Amniotic stem cell (primary cell): ENCODE results near the gene METTL2B.
"Not testable (repeated sequence)": the region's sequence is repeated elsewhere in the genome, so short reads cannot be mapped to it uniquely, and the experiment has no call there.

ENCODE experiments used
- DNase-seq: peaks from one replicate; lab custom pipeline; 2025; lab: John Stamatoyannopoulos, UW

Gene METTL2B

GRCh38 chr7:128523932-128524524, 47.5 kb downstream of the METTL2B start:
- not testable (repeated sequence) for DNase-seq

GRCh38 chr7:128525584-128525983, 49.0 kb downstream of the METTL2B start:
- not testable (repeated sequence) for DNase-seq

- DNase-seq = not testable (repeated sequence)
Observed at GRCh38 chr7:128526062-128526466, 49.5 kb downstream of the METTL2B start.

- not testable (repeated sequence) for DNase-seq
Observed at GRCh38 chr7:128529191-128529590, 52.6 kb downstream of the METTL2B start.

GRCh38 chr7:128530121-128530854, 53.7 kb downstream of the METTL2B start:
- not testable (repeated sequence) for DNase-seq

GRCh38 chr7:128530855-128531104, 54.2 kb downstream of the METTL2B start:
- no peak for DNase-seq

- peak; percentile 55 for DNase-seq
Observed at GRCh38 chr7:128531105-128531954, 54.8 kb downstream of the METTL2B start.

- DNase-seq = not testable (repeated sequence)
Observed at GRCh38 chr7:128531955-128532478, 55.5 kb downstream of the METTL2B start.

GRCh38 chr7:128532956-128533355, 56.4 kb downstream of the METTL2B start:
- not testable (repeated sequence) for DNase-seq

GRCh38 chr7:128537410-128537809, 60.9 kb downstream of the METTL2B start:
- not testable (repeated sequence) for DNase-seq

GRCh38 chr7:128542530-128542929, 66.0 kb downstream of the METTL2B start:
- DNase-seq = not testable (repeated sequence)

GRCh38 chr7:128543300-128543699, 66.8 kb downstream of the METTL2B start:
- not testable (repeated sequence) for DNase-seq

- not testable (repeated sequence) for DNase-seq
Observed at GRCh38 chr7:128546319-128546851, 69.8 kb downstream of the METTL2B start.

- DNase-seq = no peak
Observed at GRCh38 chr7:128550920-128551319, 74.4 kb downstream of the METTL2B start.

- DNase-seq = not testable (repeated sequence)
Observed at GRCh38 chr7:128554394-128554793, 77.8 kb downstream of the METTL2B start.
